ENCODE data around the gene SPATA3.

GRCh38 chr2:231047923-231048915, 52.3 kb downstream of the SPATA3 start:
- TF ChIP-seq CTCF (IDR thresholded peaks at IDR 0.05; ENCODE audit: low read depth, low read length, poor library complexity, severe bottlenecking) (no peak), EZH2phosphoT487 (IDR thresholded peaks at IDR 0.05; ENCODE audit: borderline replicate concordance, low read length) (no peak)

Data from DOHH2 (cell line).